Karpas-422 (cell line): Measurements from ENCODE around the gene MNAT1. TPM values are rescaled to one million over a fixed set of nuclear protein-coding genes. Genes with fewer than 3 reads are reported as not detected.
A peak's percentile ranks its signal among the peaks of the same experiment; 100 is the strongest.
"Not testable (repeated sequence)": the region's sequence is repeated elsewhere in the genome, so short reads cannot be mapped to it uniquely, and the experiment has no call there.

Experiments
- DNase-seq: peaks from one replicate; pipeline ENCODE4 v3.0.0-alpha.2; 2015
- H2AFZ ChIP-seq: fragments of 200-600 bp; sonication (generic); 2 replicates; pipeline ENCODE4 v1.6.1; 2014; ENCODE audit warnings: antibody characterized with exemption, low read length, mixed read lengths
- H3K27ac ChIP-seq: fragments of 200-600 bp; sonication (generic); 2 replicates; pipeline ENCODE4 v1.5.1; 2014; ENCODE audit warnings: mild to moderate bottlenecking, low read length, moderate library complexity
- H3K27me3 ChIP-seq: fragments of 200-600 bp; sonication (generic); 2 replicates; pipeline ENCODE4 v1.6.1; 2014; ENCODE audit warnings: low read length, mixed read lengths
- H3K36me3 ChIP-seq: fragments of 200-600 bp; sonication (generic); 2 replicates; pipeline ENCODE4 v1.6.1; 2014; ENCODE audit warnings: low read length, mixed read lengths; ENCODE audit not compliant: insufficient read depth
- H3K4me1 ChIP-seq: fragments of 200-600 bp; sonication (generic); 2 replicates; pipeline ENCODE4 v1.6.1; 2014; ENCODE audit warnings: mild to moderate bottlenecking, low read length, mixed read lengths
- H3K4me2 ChIP-seq: fragments of 200-600 bp; sonication (generic); 2 replicates; pipeline ENCODE4 v1.6.1; 2014; ENCODE audit warnings: low read length, low read depth, mild to moderate bottlenecking; ENCODE audit not compliant: poor library complexity, severe bottlenecking
- H3K4me3 ChIP-seq: fragments of 200-600 bp; sonication (generic); 2 replicates; pipeline ENCODE4 v1.5.1; 2014; ENCODE audit warnings: mild to moderate bottlenecking, antibody characterized with exemption, low read length, mixed read lengths
- H3K79me2 ChIP-seq: fragments of 200-600 bp; sonication (generic); 2 replicates; pipeline ENCODE4 v1.6.1; 2014; ENCODE audit warnings: mild to moderate bottlenecking, low read length, mixed read lengths
- H3K9ac ChIP-seq: fragments of 200-600 bp; sonication (generic); 2 replicates; pipeline ENCODE4 v1.6.0; 2014; ENCODE audit warnings: low read length
- H3K9me2 ChIP-seq: fragments of 200-600 bp; sonication (generic), shearing (Covaris generic); replicated peaks from 2 replicates; pipeline ENCODE4 v1.6.0; 2014; ENCODE audit warnings: mild to moderate bottlenecking, low read length, moderate library complexity; ENCODE audit not compliant: insufficient read depth
- H3K9me3 ChIP-seq: fragments of 300-700, 200-600 bp; sonication (generic); 2 replicates; pipeline ENCODE4 v1.6.1; 2014; ENCODE audit warnings: low read length, mixed read lengths
- H4K20me1 ChIP-seq: fragments of 200-600 bp; sonication (generic); 2 replicates; pipeline ENCODE4 v1.6.1; 2014; ENCODE audit warnings: mild to moderate bottlenecking, antibody characterized with exemption, low read length, low read depth; ENCODE audit not compliant: insufficient read depth
- total RNA-seq: library from RNA; depleted of rRNA; stranded (reverse); fragments of >200 nt; shearing (Covaris generic); gene quantifications from 2 replicates; pipeline ENCODE4 v1.2.3, GENCODE V29; 2014; ENCODE audit warnings: low replicate concordance

The MNAT1 gene
- total RNA-seq, 1 experiment from 2014 or later, result 230 TPM

DNA sequence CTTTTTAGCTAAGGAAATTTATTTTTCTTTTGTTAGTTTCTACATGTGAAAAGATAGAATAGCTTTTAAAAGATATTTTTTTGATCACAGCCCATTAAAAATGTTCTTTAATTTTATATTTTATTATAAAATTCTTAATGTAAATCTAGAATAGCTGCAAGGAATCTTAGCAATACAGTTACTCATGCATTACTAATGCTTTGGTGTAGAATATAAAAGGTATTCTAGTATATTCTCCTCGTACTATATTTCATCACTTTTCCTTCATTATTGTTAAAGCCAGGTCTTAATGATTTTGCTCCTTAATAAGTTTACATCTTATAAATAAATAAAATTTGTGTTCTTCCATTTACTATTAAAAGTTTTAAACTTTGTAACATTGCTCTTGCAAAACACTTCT lies 82.6 kb downstream of the MNAT1 start:
- Histone ChIP-seq H3K27me3 (no peaks in the 10 kb centered on the region), H4K20me1 (no peaks in the 10 kb centered on the region), H3K27ac (peak overlapping the region; percentile 79), H3K4me1 (peaks cover 66% of the 10 kb centered on the region), H3K36me3 (peaks cover 62% of the 10 kb centered on the region), H3K4me2 (peak overlapping the region; percentile 44), H3K9ac (peak overlapping the region; percentile 11; the same call in 1 of the 2 replicates), H2AFZ (no peak overlapping the region), H3K9me3 (no peaks in the 10 kb centered on the region), H3K4me3 (no peak overlapping the region), H3K9me2 (no peaks in the 10 kb centered on the region), H3K79me2 (peaks cover 74% of the 10 kb centered on the region)
- DNase-seq, result no peak

DNA sequence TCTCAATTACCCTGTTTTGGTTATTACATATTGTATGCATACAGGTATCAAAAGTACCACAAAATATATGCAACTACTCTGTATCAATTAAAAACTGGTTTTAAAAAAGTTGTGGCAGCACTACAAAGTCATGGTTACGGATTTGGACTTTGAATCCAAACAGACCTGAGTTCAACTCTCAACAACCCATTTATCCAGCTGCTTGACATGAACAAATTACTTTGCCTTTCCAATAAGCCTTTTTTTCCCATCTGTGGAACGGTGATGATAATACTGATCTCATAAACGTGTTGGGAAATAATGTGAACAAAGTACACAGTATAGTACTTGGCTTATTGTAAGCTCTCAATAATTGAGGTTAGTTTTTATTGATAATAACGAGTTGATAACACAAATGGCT lies 85.0 kb downstream of the MNAT1 start:
- Histone ChIP-seq H3K27me3 (no peaks in the 10 kb centered on the region), H4K20me1 (no peaks in the 10 kb centered on the region), H3K36me3 (peaks cover 38% of the 10 kb centered on the region), H3K9ac (no peak overlapping the region), H2AFZ (no peak overlapping the region), H3K4me3 (no peak overlapping the region), H3K9me3 (no peaks in the 10 kb centered on the region), H3K9me2 (no peaks in the 10 kb centered on the region), H3K27ac (no peak overlapping the region), H3K4me1 (peaks cover 44% of the 10 kb centered on the region), H3K4me2 (no peak overlapping the region), H3K79me2 (peaks cover 66% of the 10 kb centered on the region)
- no peak for DNase-seq

DNA sequence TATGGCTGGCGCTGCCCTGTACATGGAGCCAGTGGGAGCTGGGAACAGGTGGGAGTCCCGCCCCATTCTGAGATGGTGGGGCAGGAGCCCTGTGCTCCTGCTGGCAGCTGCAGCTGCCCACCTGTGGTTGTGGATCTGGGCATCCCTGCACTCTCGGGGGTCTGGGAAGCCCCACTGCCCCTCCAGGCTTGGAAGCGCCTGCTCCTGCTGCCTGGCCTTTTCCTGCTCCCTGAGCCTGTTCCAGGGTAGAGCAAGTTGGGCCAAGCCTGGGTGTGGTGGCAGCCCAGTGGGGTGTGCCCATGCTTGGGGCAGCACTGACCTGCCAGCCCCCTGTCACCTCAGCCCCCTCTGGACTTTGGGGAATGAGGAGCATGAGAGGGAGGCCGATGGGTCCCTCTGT lies 104.0 kb downstream of the MNAT1 start:
- H3K9ac ChIP-seq, result no peak overlapping the region
- peaks cover 47% of the 10 kb centered on the region for H3K79me2 ChIP-seq
- H3K4me3 ChIP-seq, result no peak overlapping the region
- no peaks in the 10 kb centered on the region for H3K9me3 ChIP-seq
- H3K9me2 ChIP-seq, result no peaks in the 10 kb centered on the region
- H3K4me1 ChIP-seq, result peaks cover 26% of the 10 kb centered on the region
- H4K20me1 ChIP-seq, result no peaks in the 10 kb centered on the region
- no peak for DNase-seq
- H3K27me3 ChIP-seq, result no peaks in the 10 kb centered on the region
- peaks cover 14% of the 10 kb centered on the region for H3K36me3 ChIP-seq
- no peak overlapping the region for H3K4me2 ChIP-seq
- no peak overlapping the region for H2AFZ ChIP-seq
- no peak overlapping the region for H3K27ac ChIP-seq

DNA sequence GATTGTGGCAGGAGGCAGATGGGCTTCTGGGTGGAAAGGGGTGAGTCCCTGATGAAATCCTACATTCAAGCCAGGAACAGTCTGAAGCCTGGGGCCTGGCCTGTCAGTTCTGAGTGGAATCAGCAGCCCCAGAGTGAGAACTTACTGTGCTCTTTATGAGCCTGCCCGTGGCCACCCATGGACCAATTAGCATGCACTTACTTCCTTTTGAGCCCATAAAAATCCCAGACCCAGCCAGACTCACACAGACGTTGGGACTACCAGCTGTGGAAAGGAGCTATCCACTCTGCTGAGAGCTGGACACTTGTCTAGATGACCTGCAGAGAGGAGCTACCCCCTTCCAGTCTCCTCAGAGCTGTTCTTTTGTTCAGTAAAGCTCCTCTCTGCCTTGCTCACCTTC lies 104.5 kb downstream of the MNAT1 start:
- Histone ChIP-seq H3K27me3 (no peaks in the 10 kb centered on the region), H3K27ac (no peak overlapping the region), H3K4me2 (no peak overlapping the region)

DNA sequence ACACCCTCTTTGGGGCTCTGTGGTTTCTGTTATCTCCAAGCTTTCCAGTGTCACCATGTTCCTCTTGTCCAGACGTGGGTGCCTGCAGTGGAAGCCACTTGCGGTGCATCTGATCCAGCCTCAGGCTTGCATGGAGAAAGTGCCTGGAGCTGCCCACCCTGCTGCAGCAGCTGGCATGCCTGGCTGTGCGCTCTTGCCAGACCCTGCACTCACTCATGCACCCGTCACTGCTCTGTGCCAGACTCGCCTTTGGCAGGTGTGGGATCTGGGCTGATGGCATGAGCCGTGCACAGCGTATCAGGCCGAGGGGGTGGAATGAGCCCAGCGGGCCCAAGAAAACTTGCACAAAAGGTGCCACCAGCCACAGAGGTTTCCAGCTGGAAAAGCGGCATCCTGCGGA lies 105.1 kb downstream of the MNAT1 start:
- DNase-seq, result no peak
- Histone ChIP-seq H3K27ac (no peak overlapping the region), H3K9ac (no peak overlapping the region), H3K4me1 (peaks cover 37% of the 10 kb centered on the region), H3K79me2 (peaks cover 47% of the 10 kb centered on the region), H3K27me3 (no peaks in the 10 kb centered on the region), H3K9me2 (no peaks in the 10 kb centered on the region), H3K36me3 (peaks cover 14% of the 10 kb centered on the region), H3K9me3 (no peaks in the 10 kb centered on the region), H3K4me2 (no peak overlapping the region), H3K4me3 (no peak overlapping the region), H4K20me1 (no peaks in the 10 kb centered on the region), H2AFZ (no peak overlapping the region)

More for the DNA sequence above, 104.5 kb downstream of the MNAT1 start:
- no peak for DNase-seq
- Histone ChIP-seq H2AFZ (no peak overlapping the region), H3K79me2 (peaks cover 47% of the 10 kb centered on the region), H4K20me1 (no peaks in the 10 kb centered on the region), H3K4me3 (no peak overlapping the region), H3K9me3 (no peaks in the 10 kb centered on the region), H3K4me1 (peaks cover 31% of the 10 kb centered on the region), H3K9ac (no peak overlapping the region), H3K36me3 (peaks cover 14% of the 10 kb centered on the region), H3K9me2 (no peaks in the 10 kb centered on the region)

DNA sequence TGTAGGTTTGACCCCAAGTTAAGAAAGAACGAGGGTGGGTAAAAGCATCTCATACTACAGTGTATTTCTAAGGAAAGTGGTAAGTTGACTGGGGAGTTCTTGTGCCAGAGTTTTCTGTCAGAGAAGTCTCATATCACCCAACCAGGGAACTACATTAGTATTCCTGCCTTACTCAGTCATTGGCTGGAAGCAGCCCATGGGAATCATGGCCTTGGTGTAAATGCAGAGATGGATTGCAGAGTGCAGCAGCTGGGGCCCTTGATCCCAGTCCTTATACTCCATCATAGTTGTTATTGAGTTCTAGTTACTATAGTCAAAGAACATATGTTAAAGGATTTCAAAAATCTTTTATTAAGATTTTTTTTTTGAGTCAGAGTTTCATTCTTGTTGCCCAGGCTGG lies 105.8 kb downstream of the MNAT1 start:
- no peaks in the 10 kb centered on the region for H3K27me3 ChIP-seq
- DNase-seq, result no peak
- no peaks in the 10 kb centered on the region for H4K20me1 ChIP-seq
- H3K9me2 ChIP-seq, result no peaks in the 10 kb centered on the region
- no peaks in the 10 kb centered on the region for H3K9me3 ChIP-seq
- H2AFZ ChIP-seq, result no peak overlapping the region
- peaks cover 47% of the 10 kb centered on the region for H3K79me2 ChIP-seq
- peaks cover 43% of the 10 kb centered on the region for H3K4me1 ChIP-seq
- peaks cover 14% of the 10 kb centered on the region for H3K36me3 ChIP-seq
- H3K9ac ChIP-seq, result no peak overlapping the region
- no peak overlapping the region for H3K4me3 ChIP-seq
- no peak overlapping the region for H3K4me2 ChIP-seq
- H3K27ac ChIP-seq, result peak overlapping the region; percentile 5; the same call in 1 of the 2 replicates

DNA sequence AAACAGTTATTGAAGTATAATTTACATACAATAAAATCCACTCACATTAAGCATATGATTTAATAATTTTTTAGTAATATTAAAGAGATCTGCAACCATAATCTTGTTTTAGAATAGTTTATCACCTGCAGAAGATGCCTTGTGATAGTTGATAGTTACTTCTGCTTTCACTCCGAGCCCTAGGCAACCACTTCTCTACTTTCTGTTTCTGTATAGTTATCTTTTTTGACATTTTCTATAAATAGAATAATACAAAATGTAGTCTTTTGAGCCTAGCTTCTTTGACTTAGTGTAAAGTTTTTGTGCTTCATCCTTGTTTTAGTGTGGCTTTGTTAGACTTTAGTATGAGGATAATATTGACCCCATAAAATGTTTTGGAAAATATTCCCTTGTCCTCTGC lies 111.0 kb downstream of the MNAT1 start:
- H2AFZ ChIP-seq, result no peak overlapping the region
- peaks cover 42% of the 10 kb centered on the region for H3K36me3 ChIP-seq

DNA sequence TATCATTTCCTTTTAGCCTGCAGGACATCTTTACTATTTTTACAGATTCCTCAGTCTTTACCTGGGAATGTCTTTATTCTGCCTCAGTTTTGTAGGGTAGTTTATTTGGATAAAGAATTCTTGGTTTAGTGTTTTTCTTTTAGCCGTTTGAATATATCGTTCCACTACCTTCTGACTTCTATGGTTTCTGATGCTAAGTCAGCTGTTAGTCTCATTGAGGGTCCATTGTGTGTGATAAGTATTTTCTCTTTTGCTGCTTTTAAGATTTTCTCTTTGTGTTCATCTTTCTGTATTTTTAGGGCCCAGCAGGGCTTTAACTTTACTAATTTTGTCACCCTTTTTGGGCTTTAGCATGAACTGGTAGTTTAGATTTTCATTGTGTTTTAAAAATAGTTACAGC lies 113.5 kb downstream of the MNAT1 start:
- H3K79me2 ChIP-seq, result peaks cover 87% of the 10 kb centered on the region
- H3K36me3 ChIP-seq, result peaks cover 53% of the 10 kb centered on the region
- no peak overlapping the region for H3K9ac ChIP-seq
- peaks cover 33% of the 10 kb centered on the region for H3K4me1 ChIP-seq
- H3K9me2 ChIP-seq, result no peaks in the 10 kb centered on the region
- H3K4me2 ChIP-seq, result no peak overlapping the region
- no peaks in the 10 kb centered on the region for H3K27me3 ChIP-seq
- no peak overlapping the region for H3K27ac ChIP-seq
- peaks cover 7% of the 10 kb centered on the region for H3K9me3 ChIP-seq
- no peak overlapping the region for H2AFZ ChIP-seq
- DNase-seq, result no peak
- H4K20me1 ChIP-seq, result no peaks in the 10 kb centered on the region
- no peak overlapping the region for H3K4me3 ChIP-seq

More for the DNA sequence above, 111.0 kb downstream of the MNAT1 start:
- Histone ChIP-seq H3K9me3 (peaks cover 7% of the 10 kb centered on the region), H3K79me2 (peaks cover 88% of the 10 kb centered on the region), H3K27me3 (no peaks in the 10 kb centered on the region), H4K20me1 (no peaks in the 10 kb centered on the region), H3K9me2 (no peaks in the 10 kb centered on the region), H3K4me1 (peaks cover 57% of the 10 kb centered on the region), H3K4me2 (peak overlapping the region; percentile 78), H3K9ac (peak overlapping the region; percentile 56), H3K4me3 (peak overlapping the region; percentile 51), H3K27ac (peak overlapping the region; percentile 97)
- peak; percentile 92 for DNase-seq

DNA sequence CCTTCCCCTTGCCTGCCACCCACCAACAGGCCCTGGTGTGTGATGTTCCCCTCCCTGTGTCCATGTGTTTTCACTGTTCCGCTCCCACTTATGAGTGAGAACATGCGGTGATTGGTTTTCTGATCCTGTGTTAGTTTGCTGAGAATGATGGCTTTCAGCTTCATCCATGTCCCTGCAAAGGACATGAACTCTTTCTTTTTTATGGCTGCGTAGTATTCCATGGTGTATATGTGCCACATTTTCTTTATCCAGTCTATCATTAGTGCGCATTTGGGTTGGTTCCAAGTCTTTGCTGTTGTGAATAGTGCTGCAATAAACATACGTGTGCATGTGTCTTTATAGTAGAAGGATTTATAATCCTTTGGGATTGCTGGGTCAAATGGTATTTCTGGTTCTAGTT lies 117.1 kb downstream of the MNAT1 start:
- Histone ChIP-seq H3K9me3 (peaks cover 10% of the 10 kb centered on the region), H3K79me2 (peaks cover 82% of the 10 kb centered on the region), H3K36me3 (peaks cover 69% of the 10 kb centered on the region)
- DNase-seq, H3K4me1 ChIP-seq, H3K9me2 ChIP-seq, H3K4me2 ChIP-seq, H3K27ac ChIP-seq, H4K20me1 ChIP-seq, H3K27me3 ChIP-seq, H2AFZ ChIP-seq, H3K9ac ChIP-seq, H3K4me3 ChIP-seq: not testable (repeated sequence)
